Measurements from ENCODE around the gene SUPT3H. TPM values are rescaled to one million over a fixed set of nuclear protein-coding genes. Genes with fewer than 3 reads are reported as not detected.

SUPT3H gene
- total and polyA plus RNA-seq, 4 donors, result 2.3 to 9.4 (median 5.8) TPM

DNA sequence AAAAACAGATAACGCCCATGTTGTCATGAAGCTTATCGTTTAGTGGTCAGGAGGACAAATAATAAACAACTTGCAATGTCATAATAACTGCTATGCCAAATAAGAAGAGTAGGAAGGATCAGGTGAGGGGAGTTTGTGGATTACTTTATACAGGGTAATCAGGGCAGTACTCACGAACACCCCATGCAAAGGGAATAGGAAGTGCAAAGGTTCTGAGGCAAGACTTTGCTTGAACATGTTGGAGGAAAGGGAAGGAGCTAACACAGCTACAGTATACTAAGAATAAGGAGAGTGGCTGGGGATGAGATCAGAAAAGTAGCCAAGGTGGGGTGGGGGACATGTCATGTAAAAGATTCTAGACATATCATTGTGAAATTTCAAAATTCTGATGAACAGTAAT, 341.6 kb downstream of the SUPT3H start:
- H3K27me3 ChIP-seq (ENCODE audit: control insufficient read depth in 1 of 2, insufficient read depth in 2 of 2, low read length in 1 of 2), result no peaks in the 10 kb centered on the region
- H3K27ac ChIP-seq (ENCODE audit: low read depth in 1 of 2, low read length in 2 of 2), result no peak overlapping the region
- ATAC-seq (ENCODE audit: low FRiP score), result no peak
- no peak overlapping the region for H3K4me3 ChIP-seq (ENCODE audit: low read length in 2 of 2)
- no peaks in the 10 kb centered on the region for H3K36me3 ChIP-seq (ENCODE audit: control insufficient read depth in 1 of 2, insufficient read depth in 2 of 2, low read length in 1 of 2)
- H3K9me3 ChIP-seq (ENCODE audit: control insufficient read depth, low read length), result no peaks in the 10 kb centered on the region
- WGBS, 2 donors, result 92 to 94% methylated on average over 3 of the region's 3 CpGs
- intact Hi-C loops (cut with DNase I), result no loop called here
- no peak for DNase-seq
- no peaks in the 10 kb centered on the region for H3K4me1 ChIP-seq (ENCODE audit: control insufficient read depth in 1 of 2, insufficient read depth in 2 of 2, low read length in 2 of 2)

GRCh38 chr6:45032426-45032825, 345.3 kb downstream of the SUPT3H start:
- Histone ChIP-seq H3K27me3 (ENCODE audit: control insufficient read depth in 1 of 2, insufficient read depth in 2 of 2, low read length in 1 of 2) (no peaks in the 10 kb centered on the region), H3K4me3 (ENCODE audit: low read length in 2 of 2) (no peak overlapping the region), H3K27ac (ENCODE audit: low read depth in 1 of 2, low read length in 2 of 2) (no peak overlapping the region), H3K9me3 (ENCODE audit: control insufficient read depth, low read length) (no peaks in the 10 kb centered on the region), H3K36me3 (ENCODE audit: control insufficient read depth in 1 of 2, insufficient read depth in 2 of 2, low read length in 1 of 2) (no peaks in the 10 kb centered on the region), H3K4me1 (ENCODE audit: control insufficient read depth in 1 of 2, insufficient read depth in 2 of 2, low read length in 2 of 2) (no peaks in the 10 kb centered on the region)
- intact Hi-C loops (cut with DNase I), result no loop called here
- WGBS, 2 donors, result 97 to 100% methylated on average over 2 of the region's 2 CpGs
- ATAC-seq (ENCODE audit: low FRiP score), result no peak
- DNase-seq, result no peak

DNA sequence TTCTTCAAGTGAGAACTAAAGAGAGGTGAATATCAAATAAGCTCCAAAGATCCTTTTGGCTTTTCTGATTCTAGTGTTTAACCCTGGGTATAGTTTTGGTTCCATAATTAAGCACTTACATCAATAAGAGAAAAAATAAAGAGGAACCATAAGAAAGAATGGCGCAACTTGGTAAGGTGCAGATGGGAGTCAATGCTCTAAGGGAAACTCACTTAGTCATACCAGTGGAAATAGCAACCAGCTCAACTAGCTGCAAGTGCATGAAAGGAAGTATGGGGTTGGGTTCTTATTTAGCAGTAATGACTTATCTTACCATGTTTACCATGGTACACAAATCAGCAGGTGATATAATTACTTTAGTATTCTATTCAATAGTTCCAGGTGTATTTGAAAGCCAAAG, 346.1 kb downstream of the SUPT3H start:
- H3K9me3 ChIP-seq (ENCODE audit: control insufficient read depth, low read length), result peaks cover 2% of the 10 kb centered on the region
- 93 to 94% methylated on average over 1 of the region's 1 CpG for WGBS, 2 donors
- no peaks in the 10 kb centered on the region for H3K4me1 ChIP-seq (ENCODE audit: control insufficient read depth in 1 of 2, insufficient read depth in 2 of 2, low read length in 2 of 2)
- no peaks in the 10 kb centered on the region for H3K27me3 ChIP-seq (ENCODE audit: control insufficient read depth in 1 of 2, insufficient read depth in 2 of 2, low read length in 1 of 2)
- no peaks in the 10 kb centered on the region for H3K36me3 ChIP-seq (ENCODE audit: control insufficient read depth in 1 of 2, insufficient read depth in 2 of 2, low read length in 1 of 2)
- DNase-seq (no peak), ATAC-seq (ENCODE audit: low FRiP score) (no peak)
- intact Hi-C loops (cut with DNase I), result no loop called here
- H3K4me3 ChIP-seq (ENCODE audit: low read length in 2 of 2), result no peak overlapping the region
- H3K27ac ChIP-seq (ENCODE audit: low read depth in 1 of 2, low read length in 2 of 2), result no peak overlapping the region

- Histone ChIP-seq H3K27me3 (ENCODE audit: control insufficient read depth in 1 of 2, insufficient read depth in 2 of 2, low read length in 1 of 2) (no peaks in the 10 kb centered on the region), H3K4me1 (ENCODE audit: control insufficient read depth in 1 of 2, insufficient read depth in 2 of 2, low read length in 2 of 2) (no peaks in the 10 kb centered on the region), H3K4me3 (ENCODE audit: low read length in 2 of 2) (no peak overlapping the region), H3K9me3 (ENCODE audit: control insufficient read depth, low read length) (peaks cover 2% of the 10 kb centered on the region), H3K27ac (ENCODE audit: low read depth in 1 of 2, low read length in 2 of 2) (no peak overlapping the region), H3K36me3 (ENCODE audit: control insufficient read depth in 1 of 2, insufficient read depth in 2 of 2, low read length in 1 of 2) (no peaks in the 10 kb centered on the region)
- intact Hi-C loops (cut with DNase I), result no loop called here
- ATAC-seq (ENCODE audit: low FRiP score) (no peak), DNase-seq (no peak)
- 92% methylated on average over 4 of the region's 4 CpGs for WGBS, 2 donors
Measured at GRCh38 chr6:45027126-45027525, 350.6 kb downstream of the SUPT3H start.

- WGBS, 2 donors, result 94 to 98% methylated on average over 2 of the region's 2 CpGs
- ATAC-seq (ENCODE audit: low FRiP score) (no peak), DNase-seq (no peak)
- Histone ChIP-seq H3K9me3 (ENCODE audit: control insufficient read depth, low read length) (peaks cover 2% of the 10 kb centered on the region), H3K4me3 (ENCODE audit: low read length in 2 of 2) (no peak overlapping the region), H3K36me3 (ENCODE audit: control insufficient read depth in 1 of 2, insufficient read depth in 2 of 2, low read length in 1 of 2) (no peaks in the 10 kb centered on the region), H3K27ac (ENCODE audit: low read depth in 1 of 2, low read length in 2 of 2) (no peak overlapping the region), H3K27me3 (ENCODE audit: control insufficient read depth in 1 of 2, insufficient read depth in 2 of 2, low read length in 1 of 2) (no peaks in the 10 kb centered on the region), H3K4me1 (ENCODE audit: control insufficient read depth in 1 of 2, insufficient read depth in 2 of 2, low read length in 2 of 2) (no peaks in the 10 kb centered on the region)
- intact Hi-C loops (cut with DNase I), result no loop called here
Measured at GRCh38 chr6:45026003-45026516, 351.7 kb downstream of the SUPT3H start.

- Histone ChIP-seq H3K9me3 (ENCODE audit: control insufficient read depth, low read length) (peaks cover 2% of the 10 kb centered on the region), H3K4me1 (ENCODE audit: control insufficient read depth in 1 of 2, insufficient read depth in 2 of 2, low read length in 2 of 2) (no peaks in the 10 kb centered on the region), H3K27ac (ENCODE audit: low read depth in 1 of 2, low read length in 2 of 2) (no peak overlapping the region), H3K36me3 (ENCODE audit: control insufficient read depth in 1 of 2, insufficient read depth in 2 of 2, low read length in 1 of 2) (no peaks in the 10 kb centered on the region), H3K4me3 (ENCODE audit: low read length in 2 of 2) (no peak overlapping the region), H3K27me3 (ENCODE audit: control insufficient read depth in 1 of 2, insufficient read depth in 2 of 2, low read length in 1 of 2) (no peaks in the 10 kb centered on the region)
- DNase-seq, result no peak
- WGBS, 2 donors, result 95 to 96% methylated on average over 3 of the region's 3 CpGs
- intact Hi-C loops (cut with DNase I), result no loop called here
- no peak for ATAC-seq (ENCODE audit: low FRiP score)
Measured at GRCh38 chr6:45024610-45025009, 353.1 kb downstream of the SUPT3H start.

DNA sequence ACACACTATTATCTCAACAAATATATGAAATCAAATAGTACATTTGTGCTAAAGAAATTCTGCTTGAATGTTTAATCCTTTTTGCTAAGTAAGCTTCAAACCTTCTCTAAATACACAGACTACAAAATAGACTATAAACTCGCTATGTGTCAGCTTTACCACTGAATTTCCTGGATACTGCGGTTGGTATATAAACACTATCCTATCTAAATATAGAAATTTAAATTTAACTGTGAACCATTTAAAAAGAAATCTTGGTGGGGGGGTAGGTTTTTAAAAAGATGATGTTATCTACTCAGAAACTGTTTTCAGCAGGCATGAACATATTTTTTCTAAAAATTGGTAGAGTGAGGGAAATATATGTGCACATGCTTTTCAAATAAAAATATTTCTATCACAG, 356.1 kb downstream of the SUPT3H start:
- ATAC-seq (ENCODE audit: low FRiP score) (no peak), DNase-seq (no peak)
- H3K36me3 ChIP-seq (ENCODE audit: control insufficient read depth in 1 of 2, insufficient read depth in 2 of 2, low read length in 1 of 2), result no peaks in the 10 kb centered on the region
- no peak overlapping the region for H3K27ac ChIP-seq (ENCODE audit: low read depth in 1 of 2, low read length in 2 of 2)
- WGBS, 2 donors, result 22 to 24% methylated on average over 2 of the region's 2 CpGs
- no peak overlapping the region for H3K4me3 ChIP-seq (ENCODE audit: low read length in 2 of 2)
- no peaks in the 10 kb centered on the region for H3K27me3 ChIP-seq (ENCODE audit: control insufficient read depth in 1 of 2, insufficient read depth in 2 of 2, low read length in 1 of 2)
- no peaks in the 10 kb centered on the region for H3K4me1 ChIP-seq (ENCODE audit: control insufficient read depth in 1 of 2, insufficient read depth in 2 of 2, low read length in 2 of 2)
- intact Hi-C loops (cut with DNase I), result no loop called here
- H3K9me3 ChIP-seq (ENCODE audit: control insufficient read depth, low read length), result no peaks in the 10 kb centered on the region

DNA sequence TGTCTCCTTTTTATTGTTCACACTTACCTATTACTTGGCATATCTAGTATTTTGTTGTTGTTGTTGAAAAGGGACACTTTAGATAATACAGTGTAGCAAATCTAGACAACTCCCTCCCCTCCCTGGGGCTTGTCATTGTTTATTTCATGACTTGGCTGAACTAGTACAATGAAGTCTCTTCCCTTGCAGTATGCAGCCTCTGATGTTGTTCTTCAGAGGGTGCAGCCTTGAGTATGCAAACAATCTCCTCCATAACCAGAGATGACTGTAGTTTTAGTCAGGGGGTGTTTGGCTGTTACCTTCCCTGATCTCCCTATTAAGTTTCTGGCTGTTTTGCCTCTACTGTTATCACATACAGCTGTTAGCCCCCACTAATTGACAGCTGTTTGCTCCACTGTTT, 365.0 kb downstream of the SUPT3H start:
- H3K4me1 ChIP-seq (ENCODE audit: control insufficient read depth in 1 of 2, insufficient read depth in 2 of 2, low read length in 2 of 2), result no peaks in the 10 kb centered on the region
- no peak overlapping the region for H3K4me3 ChIP-seq (ENCODE audit: low read length in 2 of 2)
- ATAC-seq (ENCODE audit: low FRiP score) (no peak), DNase-seq (no peak)
- no peaks in the 10 kb centered on the region for H3K27me3 ChIP-seq (ENCODE audit: control insufficient read depth in 1 of 2, insufficient read depth in 2 of 2, low read length in 1 of 2)
- H3K36me3 ChIP-seq (ENCODE audit: control insufficient read depth in 1 of 2, insufficient read depth in 2 of 2, low read length in 1 of 2), result peaks cover 2 to 5% of the 10 kb centered on the region in 2 donors
- H3K9me3 ChIP-seq (ENCODE audit: control insufficient read depth, low read length), result peaks cover 2% of the 10 kb centered on the region
- intact Hi-C loops (cut with DNase I), result no loop called here
- H3K27ac ChIP-seq (ENCODE audit: low read depth in 1 of 2, low read length in 2 of 2), result no peak overlapping the region

GRCh38 chr6:45009576-45009975, 368.2 kb downstream of the SUPT3H start:
- WGBS, 2 donors, result 94 to 95% methylated on average over 3 of the region's 3 CpGs
- no peak overlapping the region for H3K27ac ChIP-seq (ENCODE audit: low read depth in 1 of 2, low read length in 2 of 2)
- DNase-seq (no peak), ATAC-seq (ENCODE audit: low FRiP score) (no peak)
- no peak overlapping the region for H3K4me3 ChIP-seq (ENCODE audit: low read length in 2 of 2)
- no peaks in the 10 kb centered on the region for H3K27me3 ChIP-seq (ENCODE audit: control insufficient read depth in 1 of 2, insufficient read depth in 2 of 2, low read length in 1 of 2)
- peaks cover 2% of the 10 kb centered on the region for H3K9me3 ChIP-seq (ENCODE audit: control insufficient read depth, low read length)
- no peaks in the 10 kb centered on the region for H3K4me1 ChIP-seq (ENCODE audit: control insufficient read depth in 1 of 2, insufficient read depth in 2 of 2, low read length in 2 of 2)
- intact Hi-C loops (cut with DNase I), result no loop called here
- peaks cover 2 to 5% of the 10 kb centered on the region in 2 donors for H3K36me3 ChIP-seq (ENCODE audit: control insufficient read depth in 1 of 2, insufficient read depth in 2 of 2, low read length in 1 of 2)
